Kidney (tissue), 14 donors: ENCODE data around the gene SPNS1. TPM values are rescaled to one million over a fixed set of nuclear protein-coding genes. Genes with fewer than 3 reads are reported as not detected.
A peak's percentile ranks its signal among the peaks of the same experiment; 100 is the strongest.

Experiments
- DNase-seq, 5 donors: peaks; one replicate each; pipeline ENCODE4 v3.0.0-alpha.2; 2013 to 2020
- FAIRE-seq: peaks from 2 replicates; lab custom pipeline; 2012; peaks lifted over from hg19 to GRCh38; lab: Jason Lieb, UNC
- H3K27ac ChIP-seq, 2 donors: one replicate each; pipeline ENCODE4 v1.7.0; 2013; ENCODE audit warnings: low read depth in 2 of 2, low read length in 2 of 2, inconsistent platforms in 1 of 2
- H3K27me3 ChIP-seq: one replicate; pipeline ENCODE4 v1.7.1; 2013; ENCODE audit warnings: low read length, inconsistent platforms; ENCODE audit not compliant: control insufficient read depth, insufficient read depth
- H3K36me3 ChIP-seq, 3 donors: one replicate each; pipeline versions ENCODE4 v1.7.0 to v1.7.1; 2013; ENCODE audit warnings: low read length in 3 of 3, control low read depth in 1 of 3, inconsistent platforms in 1 of 3; ENCODE audit not compliant: insufficient read depth in 3 of 3, control insufficient read depth in 2 of 3
- H3K4me1 ChIP-seq, 3 donors: one replicate each; pipeline versions ENCODE4 v1.7.0 to v1.7.1; 2013; ENCODE audit warnings: low read length in 3 of 3, inconsistent platforms in 1 of 3, low read depth in 1 of 3; ENCODE audit not compliant: control insufficient read depth in 2 of 3, insufficient read depth in 2 of 3
- H3K4me3 ChIP-seq, 3 donors: one replicate each; pipeline versions ENCODE4 v1.7.0 to v1.8.1; 2013; ENCODE audit warnings: low read length in 3 of 3, control low read depth in 1 of 3, inconsistent platforms in 1 of 3
- H3K9ac ChIP-seq, 3 donors: one replicate each; pipeline versions ENCODE4 v1.7.0 to v1.7.1; 2013; ENCODE audit warnings: low read length in 3 of 3, control low read depth in 1 of 3, inconsistent platforms in 1 of 3
- H3K9me3 ChIP-seq, 3 donors: one replicate each; pipeline versions ENCODE4 v1.7.0 to v1.7.1; 2013; ENCODE audit warnings: low read length in 3 of 3, control low read depth in 1 of 3, inconsistent platforms in 1 of 3; ENCODE audit not compliant: control insufficient read depth in 2 of 3, insufficient read depth in 1 of 3
- CTCF ChIP-seq: IDR thresholded peaks from 3 replicates; pipeline ENCODE4 v1.5.1; 2012; ENCODE audit warnings: mild to moderate bottlenecking, moderate library complexity, borderline replicate concordance; ENCODE audit not compliant: insufficient read depth; ENCODE audit errors: extremely low read depth
- intact Hi-C: fragments of 100-400 bp; cut with DNase I; formaldehyde crosslinking; loops from one replicate; pipeline ENCODE4 v1.11.1; 2022
- polyA plus RNA-seq: library from polyadenylated mRNA; stranded (reverse); fragments of 350-450 nt; fragmentation: Illumina TruSeq; extraction: RNeasy Lipid Tissue Mini Kit (QIAGEN cat#74804); gene quantifications from one replicate; pipeline ENCODE4 v1.2.3, GENCODE V29; 2014; ENCODE audit warnings: low read depth, low replicate concordance; ENCODE audit not compliant: insufficient read depth
- total RNA-seq: library from RNA; stranded (reverse); fragmentation: NEBNext Ultra II Directional; extraction: Animal tissue kit (Norgen Biotek cat#: 25700); gene quantifications from one replicate; pipeline ENCODE4 v1.2.1, GENCODE V29; 2021
- donor health status: control.
- donor health status: control.
- donor health status: control.
- donor health status: control.
- donor health status: control.
- donor health status: DM: yes; HTN: yes; CAD: no.
- donor health status: Normal renal cell carcinoma (clear cell type).

SPNS1 gene
- total and polyA plus RNA-seq, 2 donors from 2014 or later: 34.5 to 38.4 TPM

- DNase-seq: peak; percentile 80 to 92 (median 84)
Measured at GRCh38 chr16:28935924-28936783, 38.4 kb upstream of the SPNS1 start.

GRCh38 chr16:28936784-28937155 lies 37.8 kb upstream of the SPNS1 start:
- no peak overlapping the region for H3K4me3 ChIP-seq
- no peak for DNase-seq
- H3K27me3 ChIP-seq: no peaks in the 10 kb centered on the region
- no peak for TF ChIP-seq CTCF
- H3K9ac ChIP-seq: no peak overlapping the region
- H3K4me1 ChIP-seq: no peaks in the 10 kb centered on the region
- no peak for FAIRE-seq
- intact Hi-C loops: no loop called here
- no peak overlapping the region for H3K27ac ChIP-seq
- no peaks in the 10 kb centered on the region for H3K36me3 ChIP-seq
- H3K9me3 ChIP-seq: no peaks in the 10 kb centered on the region

More at GRCh38 chr16:28935924-28936783, 38.4 kb upstream of the SPNS1 start:
- no peaks in the 10 kb centered on the region for H3K9me3 ChIP-seq
- no peaks in the 10 kb centered on the region for H3K4me1 ChIP-seq
- H3K4me3 ChIP-seq: peak overlapping the region in 2 of 3 donors; percentile 21
- H3K27ac ChIP-seq: no peak overlapping the region
- intact Hi-C loops: no loop called here
- no peak for TF ChIP-seq CTCF
- H3K27me3 ChIP-seq: no peaks in the 10 kb centered on the region
- no peak for FAIRE-seq
- H3K36me3 ChIP-seq: no peaks in the 10 kb centered on the region
- H3K9ac ChIP-seq: peak overlapping the region in 1 of 3 donors; percentile 20

GRCh38 chr16:28937222-28937876 lies 37.2 kb upstream of the SPNS1 start:
- no peaks in the 10 kb centered on the region for H3K9me3 ChIP-seq
- TF ChIP-seq CTCF: no peak
- no peaks in the 10 kb centered on the region for H3K4me1 ChIP-seq
- FAIRE-seq (no peak), DNase-seq (no peak)
- no peak overlapping the region for H3K4me3 ChIP-seq
- H3K9ac ChIP-seq: no peak overlapping the region
- H3K36me3 ChIP-seq: no peaks in the 10 kb centered on the region
- H3K27ac ChIP-seq: no peak overlapping the region
- intact Hi-C loops: no loop called here
- H3K27me3 ChIP-seq: no peaks in the 10 kb centered on the region
